ENCODE results near the gene TFB2M.

DNA sequence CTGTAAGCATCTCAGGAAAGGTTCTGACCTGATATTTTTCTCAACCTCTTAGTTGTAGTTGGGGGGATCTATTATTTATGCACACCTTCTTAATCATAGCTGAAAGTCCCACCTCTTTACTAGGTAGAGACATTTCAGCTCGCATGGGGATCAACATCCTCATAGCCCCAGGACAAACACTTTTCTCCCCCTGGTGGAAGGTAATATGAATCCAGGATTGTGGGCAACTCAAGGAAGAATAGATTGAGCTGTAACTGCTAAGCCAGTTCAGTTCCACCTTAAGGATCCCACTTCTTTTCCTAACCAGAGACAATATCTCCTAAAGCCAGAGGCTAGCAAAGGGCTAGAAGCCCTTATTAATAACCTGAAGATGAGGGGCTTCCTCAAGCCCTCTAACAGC, 33.5 kb downstream of the TFB2M start:
- TF ChIP-seq TAF1 (IDR thresholded peaks at IDR 0.05; ENCODE audit: low read depth, low read length) (no peak), POLR2AphosphoS5 (IDR thresholded peaks at IDR 0.05; ENCODE audit: low read depth, low read length) (no peak), POLR2A (IDR thresholded peaks at IDR 0.05; ENCODE audit: low read depth, low read length) (no peak), POU2F2 (IDR thresholded peaks at IDR 0.05; ENCODE audit: low read depth, low read length) (no peak), SPI1 (IDR thresholded peaks at IDR 0.05; ENCODE audit: low read depth, low read length) (no peak)

Data from GM12891 (cell line).